GM19023 (cell line): ENCODE results near the gene ERMP1.
"Not testable (repeated sequence)": the region's sequence is repeated elsewhere in the genome, so short reads cannot be mapped to it uniquely, and the experiment has no call there.

ENCODE experiments used
- ATAC-seq: cut with Tn5 transposase; IDR thresholded peaks from one replicate; pipeline ENCODE4 v1.9.1; 2021; ENCODE audit warnings: mild to moderate bottlenecking, moderate library complexity; ENCODE audit not compliant: unreplicated experiment

Gene ERMP1

GRCh38 chr9:5832538-5833529 lies at the start of gene ERMP1:
TSS of gene ERMP1 (minus strand) at chr9:5833117. CDS start at chr9:5833027, 90 bp downstream.
- peak; percentile 85 for ATAC-seq

GRCh38 chr9:5882244-5883012 lies 49.5 kb upstream of the ERMP1 start:
- ATAC-seq, result not testable (repeated sequence)

GRCh38 chr9:5879419-5880181 lies 46.7 kb upstream of the ERMP1 start:
- ATAC-seq, result no peak

DNA sequence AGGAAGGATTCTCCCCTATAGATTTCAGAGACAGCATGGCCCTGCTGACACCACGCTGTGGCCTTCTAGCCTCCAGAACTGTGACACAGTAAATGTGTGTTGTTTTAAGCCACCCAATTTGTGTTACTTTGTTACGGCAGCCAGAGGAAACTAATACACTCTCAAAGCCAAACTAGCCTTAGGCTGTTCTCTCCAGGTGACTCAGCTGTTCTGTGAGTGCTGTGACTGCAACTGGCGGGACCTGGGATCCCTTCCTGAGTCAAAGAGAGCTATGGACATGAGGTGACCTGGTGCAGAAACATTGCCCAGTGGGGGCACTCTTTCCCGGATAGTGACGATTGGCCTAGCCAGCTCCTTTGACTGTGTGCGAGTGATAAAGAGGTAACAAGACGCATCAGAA lies 43.8 kb upstream of the ERMP1 start:
- no peak for ATAC-seq

DNA sequence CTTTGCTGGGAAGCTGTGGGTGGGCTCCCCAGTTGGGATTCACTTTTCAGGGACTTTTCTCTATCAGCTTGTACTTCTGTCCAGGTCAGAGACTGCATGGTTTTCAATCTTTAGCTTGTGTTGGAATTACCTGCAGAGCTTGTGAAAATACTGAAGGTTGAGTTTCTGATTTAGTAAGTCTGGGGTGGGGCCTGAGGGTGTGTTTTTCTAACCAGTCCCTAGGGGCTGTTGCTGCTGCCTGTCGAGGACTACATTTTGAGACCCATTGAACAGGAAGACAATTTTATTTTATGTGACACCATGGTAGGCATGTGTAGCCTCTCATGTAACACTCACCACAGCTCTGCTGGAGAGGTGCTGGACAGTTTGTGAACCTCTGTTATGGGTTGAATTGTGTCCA lies 43.1 kb upstream of the ERMP1 start:
- ATAC-seq, result no peak

GRCh38 chr9:5874048-5874447 lies 41.1 kb upstream of the ERMP1 start:
- no peak for ATAC-seq

- ATAC-seq, result no peak
Observed at GRCh38 chr9:5873439-5873838, 40.5 kb upstream of the ERMP1 start.

GRCh38 chr9:5872511-5872910 lies 39.6 kb upstream of the ERMP1 start:
- ATAC-seq, result no peak

GRCh38 chr9:5871785-5872184 lies 38.9 kb upstream of the ERMP1 start:
- ATAC-seq, result no peak

DNA sequence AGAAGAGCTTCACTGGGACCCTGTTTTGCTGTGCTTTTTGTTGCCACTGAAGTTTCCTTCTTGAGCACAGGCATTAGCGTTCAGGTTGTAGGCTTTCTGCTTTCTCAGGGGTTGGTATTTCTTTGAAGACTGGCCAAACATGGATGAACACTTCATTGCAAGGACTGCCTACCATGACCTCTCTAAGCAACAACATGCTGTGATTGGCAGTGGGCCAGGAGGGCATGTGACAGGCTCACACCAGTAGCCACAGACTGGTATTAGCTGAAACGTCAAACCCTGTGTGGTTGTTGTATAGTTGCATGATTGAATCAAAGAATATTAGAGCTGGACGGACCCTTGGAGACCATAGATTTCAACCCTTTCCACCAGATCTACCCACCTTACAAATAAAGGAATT lies 37.8 kb upstream of the ERMP1 start:
- no peak for ATAC-seq

GRCh38 chr9:5870020-5870339 lies 37.1 kb upstream of the ERMP1 start:
- ATAC-seq, result no peak

DNA sequence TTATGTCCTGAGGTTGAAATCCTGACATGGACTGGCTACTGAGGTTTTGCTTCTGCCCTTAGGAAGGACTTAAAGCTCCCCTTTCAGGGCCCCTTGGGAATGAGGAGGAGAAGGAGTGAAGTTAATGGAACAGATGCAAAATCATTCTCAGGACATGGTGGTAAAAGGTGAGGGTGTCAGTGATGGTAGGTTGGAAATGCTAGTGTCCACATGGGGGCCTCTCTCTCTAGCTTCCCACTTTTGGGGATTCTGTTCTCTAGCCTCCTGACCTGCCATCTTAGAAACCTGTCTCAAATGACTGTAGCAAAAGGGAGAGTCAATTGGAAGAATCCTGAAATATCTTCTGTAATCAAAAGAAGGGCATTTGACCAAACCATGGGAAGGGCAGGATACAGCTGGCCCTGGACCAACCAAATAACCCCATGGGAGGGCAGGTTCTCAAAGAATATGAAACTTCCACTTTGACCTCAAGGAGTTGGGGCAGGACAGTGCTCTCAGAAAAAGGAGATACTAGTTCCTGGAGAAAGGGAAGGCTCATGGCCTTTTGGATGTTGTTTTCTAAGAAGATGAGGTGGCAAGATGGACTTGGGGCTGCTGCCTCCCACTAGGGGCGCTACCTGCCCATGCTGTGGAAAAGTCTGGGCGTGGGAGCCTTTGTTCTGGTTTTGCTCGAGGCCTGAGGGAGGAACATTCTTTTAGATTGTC lies 36.5 kb upstream of the ERMP1 start:
- no peak for ATAC-seq

DNA sequence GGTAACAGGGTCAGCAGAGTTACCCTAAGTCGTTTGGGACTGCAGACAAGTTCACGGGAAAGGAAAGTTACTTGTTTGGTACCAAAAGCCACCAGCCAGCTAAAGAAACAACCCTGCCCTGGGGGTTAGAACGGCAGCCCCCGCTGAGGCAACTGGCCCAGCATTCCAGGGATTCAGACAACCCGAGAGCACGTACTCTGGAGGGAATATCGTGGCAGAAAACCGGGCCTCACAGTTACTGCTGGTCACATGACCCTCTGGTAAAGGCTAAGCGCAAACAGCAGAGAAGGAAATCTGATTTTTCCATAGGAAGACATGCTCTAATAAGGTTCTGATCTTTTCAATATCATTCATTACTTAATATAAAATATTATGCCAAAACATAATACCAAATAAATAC lies 35.3 kb upstream of the ERMP1 start:
- ATAC-seq, result no peak

DNA sequence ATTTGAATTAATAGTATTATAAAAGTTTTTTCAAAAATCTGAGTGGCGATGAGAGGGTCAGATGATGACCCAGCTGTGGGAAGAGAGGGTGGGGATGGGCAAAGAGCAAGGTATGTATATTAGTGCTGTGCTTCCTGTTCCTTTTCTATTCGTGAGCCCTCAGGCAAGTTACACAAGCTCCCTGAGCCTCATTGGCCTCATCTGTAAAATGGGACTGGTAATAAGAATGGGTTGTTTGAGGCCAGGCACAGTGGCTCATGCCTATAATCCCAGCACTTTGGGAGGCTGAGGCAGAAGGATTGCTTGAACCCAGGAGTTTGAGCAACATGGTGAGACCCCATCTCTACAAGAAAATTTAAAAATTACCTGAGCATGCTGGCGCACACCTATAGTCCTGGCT lies 33.8 kb upstream of the ERMP1 start:
- ATAC-seq, result no peak

DNA sequence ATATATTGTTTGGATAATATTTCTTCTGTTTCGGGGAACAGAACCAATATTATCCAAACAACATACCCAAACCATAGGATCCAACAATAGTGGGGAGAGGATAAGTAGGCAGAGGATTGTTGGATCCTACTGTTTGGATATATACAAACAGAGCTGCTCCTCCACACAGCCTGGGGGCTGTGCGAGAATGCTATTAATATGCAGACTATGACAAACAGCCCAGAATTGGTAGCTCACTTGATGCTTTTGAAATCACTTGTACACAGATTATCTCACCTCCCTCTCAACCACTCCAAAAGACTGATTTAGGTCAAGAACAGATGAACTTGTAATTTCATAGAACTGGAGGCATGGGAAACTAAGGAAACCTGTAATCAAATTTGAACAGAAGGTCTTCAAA lies 33.4 kb upstream of the ERMP1 start:
- no peak for ATAC-seq

DNA sequence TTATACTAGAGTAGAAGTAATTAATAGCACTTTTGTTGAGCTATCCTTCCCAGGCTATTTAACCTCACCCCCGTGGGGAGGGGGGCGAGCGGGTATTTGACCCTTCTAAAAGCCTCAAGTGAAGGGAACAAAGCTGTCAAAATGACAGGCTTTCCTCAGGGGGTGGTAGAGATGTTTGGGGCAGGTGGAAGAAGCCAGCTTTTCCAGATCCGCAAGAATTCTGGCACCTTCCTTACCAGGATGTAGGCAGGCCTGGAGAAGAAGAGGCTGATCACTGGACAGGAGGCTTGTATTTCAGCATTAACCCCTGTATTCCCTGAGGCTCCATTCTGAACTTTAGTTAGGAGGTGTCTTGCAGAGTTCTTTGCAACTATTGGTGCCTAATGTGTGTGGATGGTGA lies 31.5 kb upstream of the ERMP1 start:
- no peak for ATAC-seq

DNA sequence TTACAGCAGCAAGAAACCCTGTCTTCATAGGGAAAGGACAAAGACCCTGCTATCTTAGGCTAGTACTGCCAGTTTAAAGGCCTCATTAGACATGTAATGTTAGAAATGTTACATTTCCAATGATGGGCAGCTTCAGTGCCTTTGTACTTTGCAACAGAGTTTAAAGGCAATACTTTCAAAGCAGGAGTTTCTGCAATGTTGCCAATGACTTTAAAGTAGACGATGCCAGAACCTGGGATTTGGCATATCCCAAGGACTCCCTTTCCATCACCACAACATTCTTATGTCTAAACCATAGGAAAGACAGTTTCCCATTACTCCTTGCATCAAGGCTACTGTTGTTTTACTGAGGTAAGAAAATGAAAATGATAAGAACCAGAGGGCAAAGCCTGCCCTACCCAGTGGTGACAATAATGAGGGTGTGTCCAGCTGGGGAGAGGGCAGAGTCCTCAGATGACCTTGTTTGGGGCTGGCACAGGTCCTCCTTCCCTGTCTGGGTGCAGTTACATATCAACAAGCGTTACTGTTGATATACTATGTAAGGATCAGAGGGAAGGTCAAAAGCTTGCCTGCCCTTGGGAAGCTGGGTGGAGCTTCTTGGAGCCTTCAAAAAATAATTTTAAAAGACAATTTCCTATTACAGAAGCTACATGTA lies 30.3 kb upstream of the ERMP1 start:
- no peak for ATAC-seq

DNA sequence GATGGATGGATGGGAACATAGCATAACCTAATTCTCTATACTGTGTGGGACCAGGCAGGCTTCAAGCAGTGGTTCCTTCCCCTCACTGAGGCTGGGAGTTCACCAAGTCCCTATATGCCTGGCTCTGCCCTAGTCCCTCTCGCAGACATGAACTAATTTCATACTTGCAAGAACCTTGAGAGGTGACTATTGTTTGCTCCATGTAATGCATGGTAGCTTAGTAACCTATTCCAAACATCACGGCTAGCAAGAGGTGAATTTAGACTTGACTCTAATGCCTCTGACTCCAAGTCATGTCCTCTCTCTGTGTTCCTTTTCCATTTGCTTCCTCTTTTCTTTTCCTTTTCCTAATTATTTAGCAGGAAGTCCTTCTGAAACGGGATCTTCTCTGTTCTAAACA lies 25.9 kb upstream of the ERMP1 start:
- ATAC-seq, result no peak

DNA sequence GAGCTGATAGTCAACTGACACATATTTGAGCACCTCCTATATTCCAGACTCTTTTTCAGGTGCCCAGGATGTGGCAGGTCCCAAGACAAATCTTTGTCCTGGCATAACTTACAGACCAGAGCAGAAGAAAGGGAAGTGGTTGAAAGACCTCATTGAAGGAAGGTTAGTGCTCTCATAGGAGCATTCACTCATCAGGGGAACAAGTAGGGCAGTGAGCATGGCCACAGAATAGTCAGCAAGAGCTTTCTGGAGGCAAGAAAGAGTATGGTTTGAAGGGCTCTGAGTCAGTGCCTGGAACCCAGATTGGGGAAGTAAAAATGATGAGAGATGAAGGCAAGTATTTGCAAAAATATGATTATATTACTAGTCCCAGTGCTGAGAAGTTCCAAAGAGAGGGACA lies 25.0 kb upstream of the ERMP1 start:
- no peak for ATAC-seq

DNA sequence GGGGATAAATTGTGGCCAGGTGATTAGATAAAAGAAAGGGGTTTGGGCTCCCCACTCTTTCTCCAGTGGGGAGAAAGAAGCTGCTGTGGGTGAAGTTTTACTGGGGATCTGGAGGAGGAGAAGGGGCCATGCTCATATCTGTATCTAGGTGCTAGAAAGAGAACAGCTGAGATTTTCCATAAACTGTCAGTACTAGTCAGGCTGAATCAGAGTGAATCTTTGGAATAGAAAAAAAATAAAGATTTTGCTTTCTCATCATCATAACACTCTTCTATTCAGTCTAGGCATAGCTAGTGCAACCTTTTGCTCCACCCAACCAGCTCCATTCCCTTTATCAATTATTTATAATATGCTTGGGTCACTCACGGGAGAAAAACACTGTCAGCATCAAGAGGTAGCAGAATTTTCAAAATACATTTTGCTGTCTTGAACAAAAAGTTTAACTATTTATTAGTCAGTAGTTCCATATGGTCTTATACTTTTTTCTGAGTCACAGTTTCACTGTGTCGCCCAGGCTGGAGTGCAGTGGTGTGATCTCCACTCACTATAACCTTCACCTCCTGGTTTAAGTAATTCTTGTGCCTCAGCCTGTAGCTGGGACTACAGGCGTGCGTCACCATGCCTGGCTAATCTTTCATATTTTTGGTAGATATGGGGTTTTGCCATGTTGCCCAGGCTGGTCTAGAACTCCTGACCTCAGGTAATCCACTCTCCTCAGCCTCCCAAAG lies 21.3 kb upstream of the ERMP1 start:
- ATAC-seq, result no peak
